Ishikawa (cell line): ENCODE data around the gene TSHZ3.

ENCODE experiments used
- CEBPB ChIP-seq: IDR thresholded peaks from 2 replicates; pipeline ENCODE4 v1.6.1; 2012
- CREB1 ChIP-seq: IDR thresholded peaks from 2 replicates; pipeline ENCODE4 v1.6.1; 2012; ENCODE audit warnings: low read depth
- EGR1 ChIP-seq: IDR thresholded peaks from 2 replicates; pipeline ENCODE4 v1.6.1; 2012
- EP300 ChIP-seq: IDR thresholded peaks from 2 replicates; pipeline ENCODE4 v1.6.1; 2012; ENCODE audit warnings: borderline replicate concordance
- FOXM1 ChIP-seq: IDR thresholded peaks from 2 replicates; pipeline ENCODE4 v1.6.1; 2012; ENCODE audit warnings: low read depth, borderline replicate concordance
- NFIC ChIP-seq: IDR thresholded peaks from 2 replicates; pipeline ENCODE4 v1.6.1; 2012
- RAD21 ChIP-seq: IDR thresholded peaks from 2 replicates; pipeline ENCODE4 v1.6.1; 2012; ENCODE audit warnings: low read depth
- TAF1 ChIP-seq: IDR thresholded peaks from 2 replicates; pipeline ENCODE4 v1.6.1; 2012; ENCODE audit warnings: low read depth, mild to moderate bottlenecking
- TCF12 ChIP-seq: IDR thresholded peaks from 2 replicates; pipeline ENCODE4 v1.6.1; 2012; ENCODE audit warnings: low read depth
- TEAD4 ChIP-seq: IDR thresholded peaks from 2 replicates; pipeline ENCODE4 v1.6.1; 2012
- YY1 ChIP-seq: IDR thresholded peaks from 2 replicates; pipeline ENCODE4 v1.6.1; 2012; ENCODE audit warnings: low read depth
- ZBTB7A ChIP-seq: IDR thresholded peaks from 2 replicates; pipeline ENCODE4 v1.6.1; 2012; ENCODE audit warnings: low read depth
- TF ChIP-seq, protein P1 (sequence below): IDR thresholded peaks from 2 replicates; pipeline ENCODE4 v1.6.1; 2012
- TF ChIP-seq, protein P2 (sequence below): IDR thresholded peaks from 2 replicates; pipeline ENCODE4 v1.6.1; 2012
- TF ChIP-seq, protein P3 (sequence below): IDR thresholded peaks from 2 replicates; pipeline ENCODE4 v1.6.1; 2012; ENCODE audit warnings: low read depth, mild to moderate bottlenecking

Gene TSHZ3

DNA sequence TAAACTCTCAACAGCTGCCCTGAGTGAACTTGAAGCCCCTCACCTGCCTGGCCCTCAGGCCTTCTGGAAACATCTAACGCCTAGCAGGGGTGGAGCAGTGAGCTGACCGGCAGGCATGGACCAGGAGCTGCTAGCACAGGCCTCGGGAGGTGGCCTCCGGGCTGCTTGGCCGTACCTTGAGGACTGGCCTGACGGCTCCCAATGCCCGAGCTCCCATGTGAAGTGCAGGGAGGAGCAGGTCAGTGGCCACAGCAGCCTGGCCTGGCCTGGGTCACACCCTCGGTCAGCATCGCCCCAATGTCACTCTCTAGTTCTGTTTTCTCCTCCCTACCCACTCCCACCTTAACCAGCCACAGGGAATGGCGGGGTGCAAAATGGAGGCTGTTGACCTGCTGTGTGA, 19.0 kb downstream of the TSHZ3 start:
- TF ChIP-seq, protein P1, sequence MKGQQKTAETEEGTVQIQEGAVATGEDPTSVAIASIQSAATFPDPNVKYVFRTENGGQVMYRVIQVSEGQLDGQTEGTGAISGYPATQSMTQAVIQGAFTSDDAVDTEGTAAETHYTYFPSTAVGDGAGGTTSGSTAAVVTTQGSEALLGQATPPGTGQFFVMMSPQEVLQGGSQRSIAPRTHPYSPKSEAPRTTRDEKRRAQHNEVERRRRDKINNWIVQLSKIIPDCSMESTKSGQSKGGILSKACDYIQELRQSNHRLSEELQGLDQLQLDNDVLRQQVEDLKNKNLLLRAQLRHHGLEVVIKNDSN, result no peak
- TF ChIP-seq, protein P2, sequence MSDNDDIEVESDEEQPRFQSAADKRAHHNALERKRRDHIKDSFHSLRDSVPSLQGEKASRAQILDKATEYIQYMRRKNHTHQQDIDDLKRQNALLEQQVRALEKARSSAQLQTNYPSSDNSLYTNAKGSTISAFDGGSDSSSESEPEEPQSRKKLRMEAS, result no peak
- TF ChIP-seq EP300 (no peak), RAD21 (no peak), EGR1 (no peak), YY1 (no peak), FOXM1 (no peak), ZBTB7A (no peak), CREB1 (no peak), CEBPB (no peak)
- TF ChIP-seq, protein P3, sequence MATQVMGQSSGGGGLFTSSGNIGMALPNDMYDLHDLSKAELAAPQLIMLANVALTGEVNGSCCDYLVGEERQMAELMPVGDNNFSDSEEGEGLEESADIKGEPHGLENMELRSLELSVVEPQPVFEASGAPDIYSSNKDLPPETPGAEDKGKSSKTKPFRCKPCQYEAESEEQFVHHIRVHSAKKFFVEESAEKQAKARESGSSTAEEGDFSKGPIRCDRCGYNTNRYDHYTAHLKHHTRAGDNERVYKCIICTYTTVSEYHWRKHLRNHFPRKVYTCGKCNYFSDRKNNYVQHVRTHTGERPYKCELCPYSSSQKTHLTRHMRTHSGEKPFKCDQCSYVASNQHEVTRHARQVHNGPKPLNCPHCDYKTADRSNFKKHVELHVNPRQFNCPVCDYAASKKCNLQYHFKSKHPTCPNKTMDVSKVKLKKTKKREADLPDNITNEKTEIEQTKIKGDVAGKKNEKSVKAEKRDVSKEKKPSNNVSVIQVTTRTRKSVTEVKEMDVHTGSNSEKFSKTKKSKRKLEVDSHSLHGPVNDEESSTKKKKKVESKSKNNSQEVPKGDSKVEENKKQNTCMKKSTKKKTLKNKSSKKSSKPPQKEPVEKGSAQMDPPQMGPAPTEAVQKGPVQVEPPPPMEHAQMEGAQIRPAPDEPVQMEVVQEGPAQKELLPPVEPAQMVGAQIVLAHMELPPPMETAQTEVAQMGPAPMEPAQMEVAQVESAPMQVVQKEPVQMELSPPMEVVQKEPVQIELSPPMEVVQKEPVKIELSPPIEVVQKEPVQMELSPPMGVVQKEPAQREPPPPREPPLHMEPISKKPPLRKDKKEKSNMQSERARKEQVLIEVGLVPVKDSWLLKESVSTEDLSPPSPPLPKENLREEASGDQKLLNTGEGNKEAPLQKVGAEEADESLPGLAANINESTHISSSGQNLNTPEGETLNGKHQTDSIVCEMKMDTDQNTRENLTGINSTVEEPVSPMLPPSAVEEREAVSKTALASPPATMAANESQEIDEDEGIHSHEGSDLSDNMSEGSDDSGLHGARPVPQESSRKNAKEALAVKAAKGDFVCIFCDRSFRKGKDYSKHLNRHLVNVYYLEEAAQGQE, result no peak

DNA sequence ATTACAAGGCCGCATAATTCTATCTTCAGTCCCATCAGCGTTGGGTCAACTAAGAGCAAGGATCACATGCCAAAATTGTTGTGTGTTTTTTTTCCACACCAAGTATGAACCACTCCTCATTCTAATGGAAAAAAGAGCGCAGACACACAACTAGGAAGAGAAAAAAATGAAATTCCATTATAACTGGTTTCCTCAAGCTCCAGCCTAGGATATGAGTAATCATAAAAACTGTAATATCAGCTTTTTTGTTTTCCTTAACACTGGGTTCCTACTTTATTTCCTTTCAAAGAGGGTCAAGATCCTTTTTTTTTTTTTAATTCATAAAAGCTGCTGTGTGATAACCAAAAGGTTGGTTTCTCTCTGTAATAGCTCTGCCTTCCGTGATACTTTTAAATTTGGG, 19.4 kb downstream of the TSHZ3 start:
- TF ChIP-seq, protein P3, result no peak
- TF ChIP-seq TAF1, result no peak
- TF ChIP-seq, protein P1, result no peak
- no peak for TF ChIP-seq NFIC
- TF ChIP-seq FOXM1, result no peak
- no peak for TF ChIP-seq TEAD4
- TF ChIP-seq EGR1, result no peak

DNA sequence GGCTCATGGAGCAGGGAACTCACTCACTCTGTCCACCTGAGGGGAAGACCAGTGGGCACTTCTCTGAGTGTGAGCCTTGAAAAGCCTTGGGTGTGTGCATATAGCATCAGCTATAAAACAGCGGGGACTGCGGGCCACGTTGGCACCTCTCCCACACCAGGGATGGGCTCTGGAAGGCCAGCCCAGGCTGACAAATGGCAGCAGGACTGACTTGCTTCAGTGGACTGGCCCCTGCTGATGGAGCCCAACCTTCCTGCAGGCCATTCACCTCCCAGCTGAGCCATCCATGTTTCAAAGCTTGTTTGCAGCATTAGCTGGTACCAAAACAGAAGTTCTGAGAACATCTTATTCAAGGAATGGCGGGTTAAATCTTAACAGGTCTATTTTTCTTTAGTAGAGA, 21.0 kb downstream of the TSHZ3 start:
- no peak for TF ChIP-seq ZBTB7A
- no peak for TF ChIP-seq FOXM1
- TF ChIP-seq CREB1, result no peak
- TF ChIP-seq, protein P2, result no peak
- TF ChIP-seq TEAD4, result no peak
- TF ChIP-seq YY1, result no peak
- TF ChIP-seq TAF1, result no peak
- no peak for TF ChIP-seq CEBPB
- TF ChIP-seq RAD21, result no peak
- TF ChIP-seq TCF12, result no peak
- TF ChIP-seq, protein P1, result no peak
- no peak for TF ChIP-seq EP300
- TF ChIP-seq NFIC, result no peak
- TF ChIP-seq EGR1, result no peak
- TF ChIP-seq, protein P3, result no peak

DNA sequence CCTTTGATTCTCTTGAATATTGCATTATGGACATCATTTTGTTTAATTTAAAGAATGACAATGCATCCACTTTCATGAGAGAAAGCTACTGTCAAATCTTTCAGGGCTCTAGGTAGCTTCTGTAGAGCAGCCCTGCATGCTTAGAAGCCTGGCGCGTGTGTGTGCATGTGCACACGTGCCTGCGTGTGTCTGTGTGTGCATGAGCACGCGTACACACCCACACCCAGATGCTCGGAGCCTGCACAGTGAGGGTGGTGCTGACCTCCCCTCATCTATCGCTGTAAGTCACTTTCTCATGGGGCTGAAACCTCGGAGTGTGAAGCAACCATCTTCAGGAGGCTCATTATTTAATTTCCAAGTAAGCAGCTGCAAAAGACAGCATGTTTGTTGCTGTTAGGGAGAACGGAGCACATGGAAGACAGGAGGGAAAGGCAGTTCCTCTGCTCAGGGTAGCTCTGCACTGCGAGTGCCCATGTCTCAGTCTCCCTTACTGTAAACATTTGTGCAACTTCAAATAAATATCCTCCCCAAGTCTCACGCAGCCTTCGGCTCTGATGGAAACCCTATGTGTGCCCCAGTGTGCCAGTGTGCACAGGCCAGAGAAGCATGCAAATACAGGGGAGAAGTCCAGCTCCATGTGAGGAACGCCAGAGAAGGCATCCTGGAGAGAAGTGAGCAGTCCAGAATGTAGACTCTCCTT, 22.8 kb downstream of the TSHZ3 start:
- TF ChIP-seq, protein P3, result no peak
- TF ChIP-seq, protein P1, result no peak
- no peak for TF ChIP-seq TEAD4
- TF ChIP-seq FOXM1, result no peak
- TF ChIP-seq EP300, result no peak
- no peak for TF ChIP-seq TAF1
- no peak for TF ChIP-seq NFIC
- no peak for TF ChIP-seq TCF12
- no peak for TF ChIP-seq YY1
- TF ChIP-seq CEBPB, result no peak
- TF ChIP-seq ZBTB7A, result no peak
- no peak for TF ChIP-seq RAD21
